Activated T-helper 2 cell treated with anti-CD3 and anti-CD28 coated beads, Interferon-gamma antibody, Interleukin-2, Interleukin-4, amounts not matched to agents 10 μg/mL and 5 μg/mL and 100 μg/mL, durations not matched to agents 14 hours and 24 hours and 36 hours (primary cell): ENCODE measurements around the gene SND1. TPM values are rescaled to one million over a fixed set of nuclear protein-coding genes. Genes with fewer than 3 reads are reported as not detected.

Source experiments
- DNase-seq: peaks from one replicate; pipeline ENCODE4 v3.0.0; 2021; ENCODE audit warnings: low spot score
- H3K27ac Mint-ChIP-seq: one replicate; pipeline ENCODE4 v1.8.0; 2021; ENCODE audit warnings: mixed read lengths
- H3K27me3 Mint-ChIP-seq: one replicate; pipeline ENCODE4 v1.8.0; 2021; ENCODE audit warnings: low read depth, mixed read lengths
- H3K36me3 Mint-ChIP-seq: one replicate; pipeline ENCODE4 v1.8.0; 2021; ENCODE audit warnings: low read depth, mixed read lengths
- H3K4me1 Mint-ChIP-seq: one replicate; pipeline ENCODE4 v1.8.0; 2021; ENCODE audit warnings: low read depth, mixed read lengths
- H3K4me3 Mint-ChIP-seq: one replicate; pipeline ENCODE4 v1.8.0; 2021; ENCODE audit warnings: low read depth, mild to moderate bottlenecking, moderate library complexity, mixed read lengths
- H3K9me3 Mint-ChIP-seq: one replicate; pipeline ENCODE4 v1.8.0; 2021; ENCODE audit warnings: mixed read lengths
- intact Hi-C: fragments of 100-400 bp; cut with micrococcal nuclease; formaldehyde crosslinking; loops from one replicate; pipeline ENCODE4 v1.15.1; 2023
- total RNA-seq: library from RNA; stranded (reverse); gene quantifications from 2 replicates; pipeline ENCODE4 v1.2.3, GENCODE V29; 2022

The SND1 gene
- total RNA-seq, 1 donor from 2014 or later, result 311 TPM

GRCh38 chr7:128084896-128085608, 433.1 kb downstream of the SND1 start:
- Mint-ChIP-seq H3K9me3 (no peaks in the 10 kb centered on the region), H3K27ac (no peak overlapping the region), H3K36me3 (peaks cover 41% of the 10 kb centered on the region), H3K27me3 (no peaks in the 10 kb centered on the region), H3K4me1 (peaks cover 2% of the 10 kb centered on the region), H3K4me3 (no peak overlapping the region)
- no peak for DNase-seq
- intact Hi-C loops, result no loop called here

- intact Hi-C loops, result no loop called here
- H3K9me3 Mint-ChIP-seq, result no peaks in the 10 kb centered on the region
- peaks cover 2% of the 10 kb centered on the region for H3K4me1 Mint-ChIP-seq
- H3K27ac Mint-ChIP-seq, result no peak overlapping the region
- no peaks in the 10 kb centered on the region for H3K27me3 Mint-ChIP-seq
- peaks cover 68% of the 10 kb centered on the region for H3K36me3 Mint-ChIP-seq
- no peak overlapping the region for H3K4me3 Mint-ChIP-seq
- DNase-seq, result no peak
These were observed 438.5 kb downstream of the SND1 start for GRCh38 chr7:128090492-128090891.

- DNase-seq, result no peak
- no peak overlapping the region for H3K4me3 Mint-ChIP-seq
- intact Hi-C loops, result no loop called here
- no peaks in the 10 kb centered on the region for H3K27me3 Mint-ChIP-seq
- peaks cover 67% of the 10 kb centered on the region for H3K36me3 Mint-ChIP-seq
- H3K27ac Mint-ChIP-seq, result no peak overlapping the region
- H3K4me1 Mint-ChIP-seq, result peaks cover 2% of the 10 kb centered on the region
- H3K9me3 Mint-ChIP-seq, result no peaks in the 10 kb centered on the region
These were observed 439.1 kb downstream of the SND1 start for GRCh38 chr7:128091106-128091505.

GRCh38 chr7:128092221-128092620, 440.2 kb downstream of the SND1 start:
- Mint-ChIP-seq H3K4me1 (peaks cover 2% of the 10 kb centered on the region), H3K27me3 (no peaks in the 10 kb centered on the region), H3K9me3 (no peaks in the 10 kb centered on the region), H3K27ac (no peak overlapping the region), H3K36me3 (peaks cover 68% of the 10 kb centered on the region), H3K4me3 (no peak overlapping the region)
- no peak for DNase-seq
- intact Hi-C loops, result no loop called here

GRCh38 chr7:128093614-128094570, 441.9 kb downstream of the SND1 start:
- no peaks in the 10 kb centered on the region for H3K27me3 Mint-ChIP-seq
- no peak overlapping the region for H3K4me3 Mint-ChIP-seq
- intact Hi-C loops, result no loop called here
- DNase-seq, result no peak
- H3K27ac Mint-ChIP-seq, result no peak overlapping the region
- no peaks in the 10 kb centered on the region for H3K9me3 Mint-ChIP-seq
- no peaks in the 10 kb centered on the region for H3K4me1 Mint-ChIP-seq
- peaks cover 60% of the 10 kb centered on the region for H3K36me3 Mint-ChIP-seq

GRCh38 chr7:128094686-128095085, 442.7 kb downstream of the SND1 start:
- H3K4me3 Mint-ChIP-seq, result no peak overlapping the region
- H3K27ac Mint-ChIP-seq, result no peak overlapping the region
- intact Hi-C loops, result no loop called here
- peaks cover 56% of the 10 kb centered on the region for H3K36me3 Mint-ChIP-seq
- no peaks in the 10 kb centered on the region for H3K9me3 Mint-ChIP-seq
- peaks cover 2% of the 10 kb centered on the region for H3K4me1 Mint-ChIP-seq
- DNase-seq, result no peak
- H3K27me3 Mint-ChIP-seq, result no peaks in the 10 kb centered on the region

- Mint-ChIP-seq H3K27me3 (no peaks in the 10 kb centered on the region), H3K27ac (no peak overlapping the region), H3K36me3 (peaks cover 35% of the 10 kb centered on the region), H3K9me3 (no peaks in the 10 kb centered on the region), H3K4me1 (peaks cover 4% of the 10 kb centered on the region), H3K4me3 (no peak overlapping the region)
- DNase-seq, result no peak
- intact Hi-C loops, result no loop called here
These were observed 445.3 kb downstream of the SND1 start for GRCh38 chr7:128097211-128097731.

- intact Hi-C loops, result no loop called here
- H3K27me3 Mint-ChIP-seq, result peaks cover 3% of the 10 kb centered on the region
- H3K4me1 Mint-ChIP-seq, result peaks cover 7% of the 10 kb centered on the region
- no peak overlapping the region for H3K4me3 Mint-ChIP-seq
- H3K9me3 Mint-ChIP-seq, result no peaks in the 10 kb centered on the region
- no peak overlapping the region for H3K27ac Mint-ChIP-seq
- H3K36me3 Mint-ChIP-seq, result peaks cover 27% of the 10 kb centered on the region
- DNase-seq, result no peak
These were observed 446.6 kb downstream of the SND1 start for GRCh38 chr7:128098629-128099028.

GRCh38 chr7:128099204-128099671, 447.2 kb downstream of the SND1 start:
- DNase-seq, result no peak
- no peak overlapping the region for H3K27ac Mint-ChIP-seq
- peaks cover 5% of the 10 kb centered on the region for H3K27me3 Mint-ChIP-seq
- H3K36me3 Mint-ChIP-seq, result peaks cover 22% of the 10 kb centered on the region
- intact Hi-C loops, result no loop called here
- peaks cover 9% of the 10 kb centered on the region for H3K4me1 Mint-ChIP-seq
- H3K9me3 Mint-ChIP-seq, result no peaks in the 10 kb centered on the region
- no peak overlapping the region for H3K4me3 Mint-ChIP-seq

GRCh38 chr7:128100225-128100948, 448.4 kb downstream of the SND1 start:
- no peak for DNase-seq
- Mint-ChIP-seq H3K27ac (no peak overlapping the region), H3K4me1 (peaks cover 12% of the 10 kb centered on the region), H3K9me3 (no peaks in the 10 kb centered on the region), H3K36me3 (peaks cover 14% of the 10 kb centered on the region), H3K27me3 (peaks cover 8% of the 10 kb centered on the region), H3K4me3 (no peak overlapping the region)
- intact Hi-C loops, result loop anchor here (5.0 kb wide), 1 partner anchor 37 kb away; no protein-coding TSS in a partner anchor

- peaks cover 8% of the 10 kb centered on the region for H3K27me3 Mint-ChIP-seq
- no peak overlapping the region for H3K4me3 Mint-ChIP-seq
- peaks cover 12% of the 10 kb centered on the region for H3K4me1 Mint-ChIP-seq
- H3K9me3 Mint-ChIP-seq, result no peaks in the 10 kb centered on the region
- H3K36me3 Mint-ChIP-seq, result peaks cover 9% of the 10 kb centered on the region
- no peak overlapping the region for H3K27ac Mint-ChIP-seq
- DNase-seq, result no peak
- intact Hi-C loops, result loop anchor here (5.0 kb wide), 1 partner anchor 36 kb away; no protein-coding TSS in a partner anchor
These were observed 449.1 kb downstream of the SND1 start for GRCh38 chr7:128100949-128101713.
